ENCODE measurements around the gene SEC14L5. TPM values are rescaled to one million over a fixed set of nuclear protein-coding genes. Genes with fewer than 3 reads are reported as not detected.

Gene SEC14L5
- total RNA-seq, 1 donor from 2014 or later: not detected

GRCh38 chr16:5017678-5017969, 59.5 kb downstream of the SEC14L5 start:
- Mint-ChIP-seq H3K4me1 (ENCODE audit: unreplicated experiment) (no peaks in the 10 kb centered on the region), H3K9me3 (ENCODE audit: unreplicated experiment) (no peaks in the 10 kb centered on the region), H3K27ac (ENCODE audit: unreplicated experiment) (no peak overlapping the region), H3K4me3 (ENCODE audit: unreplicated experiment) (no peak overlapping the region), H3K36me3 (ENCODE audit: unreplicated experiment) (no peaks in the 10 kb centered on the region), H3K27me3 (ENCODE audit: unreplicated experiment) (peaks cover 5% of the 10 kb centered on the region)
- no peak for DNase-seq (ENCODE audit: extremely low spot score, unreplicated experiment)
- no peak for TF ChIP-seq CTCF (IDR thresholded peaks at IDR 0.05)

- no peak for DNase-seq (ENCODE audit: extremely low spot score, unreplicated experiment)
- Mint-ChIP-seq H3K4me1 (ENCODE audit: unreplicated experiment) (no peaks in the 10 kb centered on the region), H3K27ac (ENCODE audit: unreplicated experiment) (no peak overlapping the region), H3K27me3 (ENCODE audit: unreplicated experiment) (peaks cover 5% of the 10 kb centered on the region), H3K4me3 (ENCODE audit: unreplicated experiment) (no peak overlapping the region), H3K9me3 (ENCODE audit: unreplicated experiment) (no peaks in the 10 kb centered on the region), H3K36me3 (ENCODE audit: unreplicated experiment) (no peaks in the 10 kb centered on the region)
- no peak for TF ChIP-seq CTCF (IDR thresholded peaks at IDR 0.05)
Observed at GRCh38 chr16:5018793-5019192, 60.7 kb downstream of the SEC14L5 start.

- Mint-ChIP-seq H3K9me3 (ENCODE audit: unreplicated experiment) (no peaks in the 10 kb centered on the region), H3K27ac (ENCODE audit: unreplicated experiment) (no peak overlapping the region), H3K36me3 (ENCODE audit: unreplicated experiment) (no peaks in the 10 kb centered on the region), H3K4me3 (ENCODE audit: unreplicated experiment) (no peak overlapping the region), H3K27me3 (ENCODE audit: unreplicated experiment) (peaks cover 5% of the 10 kb centered on the region), H3K4me1 (ENCODE audit: unreplicated experiment) (no peaks in the 10 kb centered on the region)
- DNase-seq (ENCODE audit: extremely low spot score, unreplicated experiment): no peak
- no peak for TF ChIP-seq CTCF (IDR thresholded peaks at IDR 0.05)
Observed at GRCh38 chr16:5019775-5020174, 61.6 kb downstream of the SEC14L5 start.

- TF ChIP-seq CTCF (IDR thresholded peaks at IDR 0.05): no peak
- Mint-ChIP-seq H3K27me3 (ENCODE audit: unreplicated experiment) (peaks cover 5% of the 10 kb centered on the region), H3K27ac (ENCODE audit: unreplicated experiment) (no peak overlapping the region), H3K4me1 (ENCODE audit: unreplicated experiment) (no peaks in the 10 kb centered on the region), H3K4me3 (ENCODE audit: unreplicated experiment) (no peak overlapping the region), H3K36me3 (ENCODE audit: unreplicated experiment) (no peaks in the 10 kb centered on the region), H3K9me3 (ENCODE audit: unreplicated experiment) (no peaks in the 10 kb centered on the region)
- DNase-seq (ENCODE audit: extremely low spot score, unreplicated experiment): no peak
Observed at GRCh38 chr16:5020551-5020950, 62.4 kb downstream of the SEC14L5 start.

- H3K4me3 Mint-ChIP-seq (ENCODE audit: unreplicated experiment): no peak overlapping the region
- DNase-seq (ENCODE audit: extremely low spot score, unreplicated experiment): no peak
- H3K9me3 Mint-ChIP-seq (ENCODE audit: unreplicated experiment): no peaks in the 10 kb centered on the region
- peaks cover 5% of the 10 kb centered on the region for H3K27me3 Mint-ChIP-seq (ENCODE audit: unreplicated experiment)
- H3K27ac Mint-ChIP-seq (ENCODE audit: unreplicated experiment): no peak overlapping the region
- no peaks in the 10 kb centered on the region for H3K4me1 Mint-ChIP-seq (ENCODE audit: unreplicated experiment)
- TF ChIP-seq CTCF (IDR thresholded peaks at IDR 0.05): no peak
- H3K36me3 Mint-ChIP-seq (ENCODE audit: unreplicated experiment): no peaks in the 10 kb centered on the region
Observed at GRCh38 chr16:5022521-5022920, 64.4 kb downstream of the SEC14L5 start.

All from osteocyte (in vitro differentiated cells).